ENCODE measurements around the gene AKT2.

DNA sequence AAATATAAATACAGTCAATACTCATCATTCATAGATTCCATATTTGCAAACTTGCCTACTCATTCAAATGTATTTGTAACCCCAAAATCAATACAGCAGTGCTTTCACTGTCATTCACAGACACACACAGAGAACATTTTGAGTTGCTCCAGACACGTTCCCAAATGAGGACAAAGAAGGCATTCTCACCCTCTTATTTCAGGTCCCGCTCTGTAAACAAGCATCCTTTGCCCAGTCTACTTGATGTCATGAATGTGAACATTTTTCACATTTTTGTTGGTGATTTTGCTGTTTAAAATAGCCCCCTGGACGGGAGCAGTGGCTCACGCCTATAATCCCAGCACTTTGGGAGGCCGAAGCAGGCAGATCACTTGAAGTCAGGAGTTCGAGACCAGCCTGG lies 47.5 kb upstream of the AKT2 start:
- TF ChIP-seq, protein P1, sequence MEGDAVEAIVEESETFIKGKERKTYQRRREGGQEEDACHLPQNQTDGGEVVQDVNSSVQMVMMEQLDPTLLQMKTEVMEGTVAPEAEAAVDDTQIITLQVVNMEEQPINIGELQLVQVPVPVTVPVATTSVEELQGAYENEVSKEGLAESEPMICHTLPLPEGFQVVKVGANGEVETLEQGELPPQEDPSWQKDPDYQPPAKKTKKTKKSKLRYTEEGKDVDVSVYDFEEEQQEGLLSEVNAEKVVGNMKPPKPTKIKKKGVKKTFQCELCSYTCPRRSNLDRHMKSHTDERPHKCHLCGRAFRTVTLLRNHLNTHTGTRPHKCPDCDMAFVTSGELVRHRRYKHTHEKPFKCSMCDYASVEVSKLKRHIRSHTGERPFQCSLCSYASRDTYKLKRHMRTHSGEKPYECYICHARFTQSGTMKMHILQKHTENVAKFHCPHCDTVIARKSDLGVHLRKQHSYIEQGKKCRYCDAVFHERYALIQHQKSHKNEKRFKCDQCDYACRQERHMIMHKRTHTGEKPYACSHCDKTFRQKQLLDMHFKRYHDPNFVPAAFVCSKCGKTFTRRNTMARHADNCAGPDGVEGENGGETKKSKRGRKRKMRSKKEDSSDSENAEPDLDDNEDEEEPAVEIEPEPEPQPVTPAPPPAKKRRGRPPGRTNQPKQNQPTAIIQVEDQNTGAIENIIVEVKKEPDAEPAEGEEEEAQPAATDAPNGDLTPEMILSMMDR (IDR thresholded peaks at IDR 0.05; ENCODE audit: poor library complexity, severe bottlenecking) = no peak
- TF ChIP-seq EZH2 (IDR thresholded peaks at IDR 0.05; ENCODE audit: borderline replicate concordance, insufficient read depth, low read length, poor library complexity, severe bottlenecking) (no peak), SMC3 (conservative IDR thresholded peaks at IDR 0.05; ENCODE audit: poor library complexity) (no peak), POLR2AphosphoS5 (IDR thresholded peaks at IDR 0.05) (no peak), MXI1 (conservative IDR thresholded peaks at IDR 0.05; ENCODE audit: poor library complexity, severe bottlenecking) (no peak), RAD21 (conservative IDR thresholded peaks at IDR 0.05) (no peak), EP300 (conservative IDR thresholded peaks at IDR 0.05; ENCODE audit: poor library complexity, severe bottlenecking) (no peak)

Measured in neural cell (in vitro differentiated cells).